GM21737 (cell line): ENCODE data around the gene FLYWCH1.
"Not testable (repeated sequence)": the region's sequence is repeated elsewhere in the genome, so short reads cannot be mapped to it uniquely, and the experiment has no call there.

Source experiments
- ATAC-seq: cut with Tn5 transposase; IDR thresholded peaks from one replicate; pipeline ENCODE4 v1.9.1; 2021; ENCODE audit warnings: mild to moderate bottlenecking, moderate library complexity; ENCODE audit not compliant: unreplicated experiment

The FLYWCH1 gene

DNA sequence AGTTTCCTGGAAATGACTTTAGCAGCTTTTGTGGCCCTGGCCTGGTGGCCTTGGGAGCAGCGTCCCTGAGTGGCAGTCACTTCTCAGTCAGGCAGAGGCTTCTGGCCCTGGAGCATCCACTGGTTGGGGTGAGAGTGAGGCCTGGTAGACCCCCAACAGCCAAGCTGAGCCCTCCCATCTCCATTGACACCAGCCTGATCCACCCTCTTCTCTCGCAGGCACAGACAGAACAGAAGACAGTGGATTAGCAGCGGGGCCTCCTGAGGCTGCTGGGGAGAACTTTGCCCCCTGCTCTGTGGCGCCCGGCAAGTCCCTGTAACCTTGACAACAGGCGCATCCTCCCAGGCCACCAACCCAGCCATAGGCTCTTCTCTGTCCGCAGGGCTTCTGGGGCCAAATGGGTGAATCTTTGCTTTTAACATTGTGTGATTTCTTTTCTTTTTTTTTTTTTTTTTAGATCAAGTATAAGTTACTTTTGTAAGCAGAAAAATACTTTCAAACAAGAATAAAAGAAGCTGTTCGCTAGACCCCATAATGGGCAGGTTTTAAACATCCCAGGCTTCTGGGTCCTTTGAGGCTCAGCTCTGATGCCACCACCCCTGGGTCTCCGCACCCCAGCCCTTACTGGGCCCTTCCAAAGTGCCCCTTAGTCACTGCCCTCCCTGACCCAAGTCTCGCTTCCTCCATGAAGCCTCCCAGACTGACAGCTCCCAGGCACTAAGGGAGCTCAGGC, 12.7 kb upstream of the FLYWCH1 start:
- no peak for ATAC-seq

DNA sequence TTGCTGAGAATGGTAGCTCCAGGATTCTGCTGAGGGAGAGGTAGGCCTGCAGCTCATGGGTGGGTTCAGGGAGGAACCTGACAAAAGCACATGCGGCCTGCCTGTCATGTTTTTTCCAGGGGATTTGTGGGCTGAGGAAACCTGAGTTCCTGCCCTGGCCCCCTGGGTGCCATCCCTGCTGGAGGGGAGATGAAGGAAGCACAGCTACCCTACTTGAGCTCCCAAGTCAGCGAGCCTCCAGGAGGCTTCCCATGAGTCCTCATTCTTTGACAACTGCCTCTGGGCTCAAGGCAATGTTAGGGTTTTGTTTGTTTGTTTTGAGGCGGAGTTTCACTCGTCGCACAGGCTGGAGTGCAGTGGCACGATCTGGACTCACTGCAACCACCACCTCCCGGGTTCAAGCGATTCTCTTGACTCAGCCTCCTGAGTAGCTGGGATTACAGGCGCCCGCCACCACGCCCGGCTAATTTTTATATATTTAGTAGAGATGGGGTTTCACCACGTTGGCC, 12.1 kb upstream of the FLYWCH1 start:
- no peak for ATAC-seq

DNA sequence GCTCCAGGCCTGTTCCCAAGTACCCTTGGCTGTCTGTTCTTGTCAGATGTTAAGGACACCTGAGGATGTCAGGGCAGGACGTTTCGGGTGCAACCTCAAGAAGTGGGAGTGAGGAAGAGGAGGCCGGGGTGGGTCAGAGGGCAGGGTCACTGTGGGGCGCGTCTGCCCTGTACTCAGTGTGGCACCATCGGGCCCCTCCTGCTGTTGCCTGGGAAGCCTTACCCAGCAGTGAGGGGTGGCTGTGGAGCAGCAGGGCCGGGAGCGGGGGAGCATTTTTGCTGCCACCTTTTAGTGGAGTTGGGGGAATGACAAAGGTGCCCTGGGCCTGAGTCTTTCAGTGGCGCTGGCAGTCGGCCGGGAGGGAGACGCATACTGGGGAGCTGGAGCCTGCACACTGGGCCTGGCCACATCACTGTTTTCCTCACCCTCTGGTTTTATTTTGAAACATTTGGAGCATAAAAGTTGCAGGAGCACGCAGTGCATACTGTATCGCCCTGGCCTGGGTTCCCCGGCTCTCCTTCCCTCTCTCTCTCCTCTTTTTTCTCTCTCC, 11.1 kb upstream of the FLYWCH1 start:
- no peak for ATAC-seq

DNA sequence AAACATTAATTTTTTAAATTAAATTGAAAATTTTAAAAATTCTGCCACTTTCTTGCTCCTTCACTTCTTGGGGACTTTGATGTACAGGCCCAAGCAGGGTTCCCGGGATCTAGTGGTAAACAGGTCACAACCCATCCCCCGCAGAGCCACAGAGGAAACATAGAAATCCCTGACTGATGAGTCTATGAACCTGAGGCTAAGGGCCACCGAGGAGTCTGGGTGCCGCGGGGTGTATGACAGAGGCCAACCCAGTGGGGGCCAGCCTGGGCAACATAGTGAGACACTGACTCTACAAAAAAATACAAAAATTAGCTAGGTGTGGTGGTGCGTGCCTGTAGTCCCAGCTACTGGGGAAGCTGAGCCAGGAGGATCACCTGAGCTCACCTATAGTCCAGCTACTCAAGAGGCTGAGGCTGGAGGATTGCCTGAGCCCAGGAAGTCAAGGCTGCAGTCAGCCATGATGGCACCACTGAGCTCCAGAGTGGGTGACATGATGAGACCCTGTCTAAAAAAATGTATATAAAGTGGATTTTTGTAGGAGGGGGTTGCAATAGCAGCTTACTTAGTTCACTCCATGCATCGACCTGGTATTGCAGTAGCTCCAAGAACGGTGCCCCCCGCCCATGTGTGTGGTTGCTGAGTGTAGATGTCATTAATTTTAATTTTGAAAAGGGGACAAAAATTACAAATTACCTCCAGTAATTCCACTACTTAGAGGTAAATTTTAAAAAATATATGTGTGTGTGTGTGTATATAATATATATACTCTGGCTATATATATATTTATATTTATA, 9.2 kb upstream of the FLYWCH1 start:
- no peak for ATAC-seq

DNA sequence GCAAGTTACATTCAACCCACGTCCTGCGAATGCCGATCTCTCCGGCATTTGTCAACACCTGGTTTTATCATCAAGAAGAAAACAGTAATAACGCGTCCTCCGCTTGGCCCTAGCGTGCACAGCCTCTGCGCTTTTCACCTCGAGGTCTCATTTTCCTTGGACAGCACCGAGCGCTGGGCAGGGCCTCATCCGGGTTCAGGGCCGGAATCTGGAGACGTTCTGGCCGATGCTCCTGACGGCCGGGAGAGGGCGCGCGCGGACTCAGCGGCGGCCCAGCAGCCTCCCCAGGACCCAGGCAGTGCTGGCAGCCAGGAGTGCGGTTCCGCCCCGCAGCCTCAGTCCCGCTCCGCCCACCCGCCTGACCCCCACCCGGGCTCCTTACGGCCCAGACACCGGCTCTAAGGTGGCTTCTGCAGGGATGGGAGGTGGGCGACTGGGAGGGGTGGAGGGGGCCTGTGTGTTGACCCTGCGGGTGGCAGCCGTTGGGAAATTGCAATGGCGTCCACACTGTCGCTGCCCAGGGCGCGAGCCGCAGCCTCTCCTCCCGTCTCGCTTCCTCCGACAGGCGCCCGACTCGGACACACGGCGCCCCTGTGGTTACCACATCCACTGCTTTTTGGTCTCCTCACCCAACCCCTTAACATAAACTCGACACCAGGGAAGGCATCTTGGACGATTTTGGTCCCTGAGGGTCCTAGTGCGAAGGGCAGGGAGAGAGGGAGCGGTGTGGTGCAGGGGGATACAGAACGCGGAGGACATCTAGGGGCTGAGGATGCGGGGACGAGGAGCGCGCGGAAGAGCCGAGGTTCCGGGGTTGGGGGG, 7.4 kb upstream of the FLYWCH1 start:
- ATAC-seq = peak; percentile 47

DNA sequence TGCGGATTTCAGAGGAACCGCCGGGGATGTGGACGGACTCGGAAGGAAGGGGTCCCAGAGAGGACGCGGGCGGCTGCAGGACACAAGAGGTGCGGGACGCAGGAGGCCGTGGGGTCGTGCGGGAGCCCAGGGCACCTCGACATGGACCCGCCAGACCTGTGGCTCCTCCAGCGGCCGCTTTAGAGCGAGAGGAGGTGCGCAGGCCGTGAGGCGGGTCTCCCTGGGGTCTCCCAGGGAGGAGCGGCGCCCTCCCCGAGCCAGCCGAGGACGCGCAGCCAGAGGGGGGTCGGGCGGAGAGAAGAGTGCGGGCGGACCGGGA, 6.8 kb upstream of the FLYWCH1 start:
- peak; percentile 10 for ATAC-seq

DNA sequence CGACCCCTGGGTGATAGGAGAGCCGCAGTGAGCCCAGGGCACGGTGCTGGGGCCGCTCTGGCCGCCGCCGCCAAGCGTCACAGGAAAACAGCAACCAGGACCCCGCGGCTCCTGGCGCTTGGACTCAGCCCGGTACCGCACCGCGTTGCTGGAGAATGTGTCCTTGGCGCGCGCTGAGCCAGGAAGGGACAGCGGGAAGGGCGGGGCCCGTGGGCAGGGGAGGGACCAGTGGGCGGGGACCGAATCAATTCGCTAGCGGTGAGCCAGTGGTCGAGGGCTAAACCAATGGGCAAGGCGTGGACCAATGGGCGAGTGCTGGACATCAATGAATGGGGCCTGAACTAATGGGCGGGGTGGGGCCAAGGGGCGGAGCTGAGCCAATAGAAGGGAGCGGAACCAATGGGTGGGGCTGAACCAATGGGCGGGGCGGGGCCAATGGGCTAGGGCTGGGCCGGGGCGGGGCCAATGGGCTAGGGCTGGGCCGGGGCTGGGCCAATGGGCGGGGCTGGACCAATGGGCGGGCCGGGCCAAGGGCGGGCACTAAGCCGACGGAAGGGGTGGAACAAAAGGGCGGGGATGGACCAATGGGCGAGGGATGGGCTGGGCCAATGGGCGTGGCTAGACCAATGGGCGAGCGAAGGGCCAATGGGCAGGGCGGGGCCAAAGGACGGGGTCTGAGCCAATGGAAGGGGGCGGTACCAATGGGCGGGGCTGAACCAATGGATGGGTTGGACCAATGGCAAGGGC, 6.3 kb upstream of the FLYWCH1 start:
- ATAC-seq = peak; percentile 65

DNA sequence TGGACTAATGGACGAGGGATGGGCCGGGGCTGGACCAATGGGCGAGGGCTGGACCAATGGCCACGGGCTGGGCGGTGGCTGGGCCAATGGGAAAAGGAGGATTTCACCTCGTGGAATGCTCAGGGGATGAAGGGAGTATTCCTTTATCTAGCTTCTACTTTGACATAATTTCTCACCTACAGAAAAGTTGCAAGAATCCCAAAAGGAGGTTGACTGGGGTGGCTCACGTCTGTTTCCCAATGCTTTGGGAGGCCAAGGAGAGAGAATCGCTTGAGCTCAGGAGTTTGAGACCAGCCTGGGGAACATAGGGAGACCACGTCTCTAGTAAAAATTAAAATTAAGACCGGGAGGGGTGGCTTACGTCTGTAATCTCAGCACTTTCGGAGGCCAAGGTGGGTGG, 5.7 kb upstream of the FLYWCH1 start:
- no peak for ATAC-seq

DNA sequence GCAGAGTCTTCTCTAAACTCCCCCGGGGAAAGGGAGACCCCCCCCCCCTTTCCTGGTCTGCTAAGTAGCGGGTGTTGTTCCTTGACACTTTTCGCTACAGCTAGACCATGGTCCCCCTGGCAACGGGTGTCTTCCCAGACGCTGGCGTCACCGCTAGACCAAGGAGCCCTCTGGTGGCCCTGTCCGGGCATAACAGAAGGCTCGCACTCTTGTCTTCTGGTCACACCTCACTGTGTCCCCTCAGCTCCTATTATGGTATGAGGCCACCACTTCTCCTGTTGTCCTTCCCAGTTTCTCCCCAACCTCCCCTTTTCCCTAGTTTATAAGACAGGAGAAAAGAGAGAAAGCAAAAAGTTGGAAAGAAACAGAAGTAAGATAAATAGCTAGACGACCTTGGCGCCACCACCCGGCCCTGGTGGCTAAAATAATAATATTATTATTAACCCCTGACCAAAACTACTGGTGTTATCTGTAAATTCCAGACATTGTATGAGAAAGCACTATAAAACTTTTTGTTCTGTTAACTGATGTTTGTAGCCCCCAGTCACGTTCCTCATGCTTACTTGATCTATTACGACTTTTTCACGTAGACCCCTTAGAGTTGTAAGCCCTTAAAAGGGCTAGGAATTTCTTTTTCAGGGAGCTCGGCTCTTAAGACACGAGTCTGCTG, 4.5 kb upstream of the FLYWCH1 start:
- ATAC-seq = not testable (repeated sequence)

DNA sequence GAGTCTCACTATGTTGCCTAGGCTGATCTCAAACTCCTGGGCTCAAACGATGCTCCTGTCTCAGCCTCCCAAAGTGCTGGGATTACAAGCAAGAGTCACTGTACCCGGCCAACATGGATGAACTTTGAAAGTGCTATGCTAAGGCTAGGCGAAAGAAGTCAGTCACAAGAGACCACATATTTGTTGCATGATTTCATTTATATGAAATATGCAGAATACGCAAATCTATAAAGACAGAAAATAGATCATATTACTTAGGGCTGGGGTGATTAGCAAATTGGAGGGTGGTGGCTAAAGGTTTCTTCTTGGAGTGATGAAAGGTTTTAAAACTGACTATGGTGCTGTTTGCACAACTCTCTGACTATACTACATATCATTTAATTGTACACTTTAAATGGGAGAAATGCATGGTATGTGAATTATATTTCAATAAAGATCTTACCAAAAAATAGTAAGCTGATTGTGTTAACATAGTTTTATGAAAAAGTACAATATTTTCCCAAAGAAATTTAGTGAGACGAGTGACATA, 1.2 kb upstream of the FLYWCH1 start:
- no peak for ATAC-seq

DNA sequence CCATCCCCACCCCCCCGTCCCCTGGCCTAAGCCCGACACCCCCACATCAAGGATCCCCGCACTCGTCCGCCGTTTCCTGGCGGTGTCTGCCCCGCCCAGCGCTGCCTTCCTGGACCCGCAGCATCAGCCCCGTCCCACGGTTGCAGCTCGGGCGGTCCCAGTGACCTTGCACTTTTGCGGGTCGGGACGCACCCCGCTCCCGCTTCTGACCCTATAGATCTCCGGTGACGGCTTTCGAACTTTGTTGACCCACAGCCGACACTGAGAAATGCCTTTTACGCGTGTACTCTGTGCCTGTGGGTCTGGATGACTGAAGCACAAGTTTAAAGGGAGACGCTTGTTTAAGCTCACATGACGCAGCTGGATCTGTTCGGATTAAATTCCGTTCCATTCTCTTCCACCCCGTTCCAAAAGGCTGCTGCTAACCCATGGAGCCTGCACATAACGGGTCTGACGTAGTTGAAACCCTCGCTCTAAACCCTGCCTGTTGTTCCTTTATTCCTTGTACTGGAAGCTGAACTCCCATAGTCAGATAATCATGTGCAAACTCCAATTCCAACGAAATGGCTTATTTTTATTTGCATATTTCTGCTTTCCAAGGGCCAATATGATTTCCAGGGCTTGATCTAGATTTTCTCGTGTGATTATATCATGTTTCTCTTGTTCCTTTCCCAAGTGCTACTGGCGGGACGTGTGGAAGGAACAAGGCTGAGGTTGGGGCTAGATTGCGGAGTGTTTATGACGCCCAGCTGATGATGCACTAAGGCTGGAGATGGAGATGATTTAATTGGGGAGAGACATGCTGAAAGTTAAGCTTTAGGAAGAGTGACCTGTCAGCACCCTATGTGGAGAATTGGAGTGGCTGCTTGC, 834 bp downstream of the FLYWCH1 start:
- peak; percentile 15 for ATAC-seq

DNA sequence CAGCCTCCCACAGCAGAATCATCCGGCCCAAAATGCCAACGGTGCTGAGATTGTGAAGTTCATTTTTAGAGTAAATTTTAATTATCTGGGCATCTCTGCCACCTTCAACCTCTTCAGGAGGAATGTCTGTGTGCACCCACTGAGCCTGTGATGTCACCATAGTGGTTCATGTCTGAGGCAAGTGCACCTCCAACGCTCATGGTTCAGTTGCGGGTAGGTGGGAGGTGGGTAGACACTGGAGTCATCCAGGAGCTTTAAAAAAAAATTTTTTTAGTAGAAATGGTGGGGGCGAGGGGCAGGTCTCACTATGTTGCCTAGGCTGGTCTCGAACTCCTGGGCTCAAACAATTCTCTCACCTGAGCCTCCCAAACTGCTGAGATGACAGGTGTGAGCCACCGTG, 1.9 kb downstream of the FLYWCH1 start:
- no peak for ATAC-seq

DNA sequence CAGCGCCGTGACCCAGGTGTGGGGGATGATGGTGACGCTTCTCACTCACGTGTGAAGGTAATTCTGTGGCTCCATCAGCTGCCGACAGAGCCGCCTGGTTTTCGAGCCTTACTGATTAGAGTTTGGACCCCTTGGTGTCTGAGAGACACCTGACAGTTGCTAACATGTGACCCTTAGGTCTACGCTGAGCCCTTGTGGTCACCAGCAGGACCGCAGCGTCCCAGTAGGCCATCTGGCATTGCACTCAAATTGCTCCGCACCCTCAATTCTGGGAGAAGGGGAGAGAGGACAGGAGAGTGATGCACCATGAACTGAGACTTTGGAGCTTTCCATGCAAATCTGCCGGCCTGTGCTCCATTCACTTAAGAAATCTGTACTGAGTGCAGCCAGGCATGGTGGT, 2.5 kb downstream of the FLYWCH1 start:
- no peak for ATAC-seq

DNA sequence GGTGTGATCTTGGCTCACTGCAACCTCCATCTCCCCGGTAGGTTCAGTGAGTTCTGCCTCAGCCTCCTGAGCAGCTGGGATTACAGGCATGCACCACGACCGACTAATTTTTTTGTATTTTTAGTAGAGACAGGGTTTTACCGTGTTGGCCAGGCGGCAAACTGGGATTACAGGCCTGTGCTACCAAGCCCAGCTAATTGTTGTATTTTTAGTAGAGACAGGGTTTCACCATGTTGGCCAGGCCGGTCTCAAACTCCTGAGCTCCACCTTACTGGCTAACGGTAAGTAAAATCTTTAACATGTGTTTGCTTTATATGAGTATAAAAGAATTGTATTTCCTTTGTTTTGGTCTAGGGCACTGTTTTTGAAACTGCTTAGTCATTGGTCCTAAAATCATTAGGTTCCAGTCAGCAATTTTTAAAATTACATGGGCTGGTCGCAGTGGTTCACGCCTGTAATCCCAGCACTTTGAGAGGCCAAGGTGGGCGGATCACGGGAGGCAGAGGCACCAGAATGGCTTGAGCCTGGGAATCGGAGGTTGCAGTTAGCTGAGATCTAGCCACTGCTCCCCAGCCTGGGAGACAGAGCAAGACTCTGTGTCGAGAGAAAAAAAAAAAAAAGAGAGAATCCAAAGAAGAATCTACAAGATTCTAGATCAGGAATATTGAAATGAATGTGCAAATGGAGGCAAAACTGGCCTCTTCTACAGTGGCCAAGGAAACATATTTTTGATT, 3.6 kb downstream of the FLYWCH1 start:
- no peak for ATAC-seq

DNA sequence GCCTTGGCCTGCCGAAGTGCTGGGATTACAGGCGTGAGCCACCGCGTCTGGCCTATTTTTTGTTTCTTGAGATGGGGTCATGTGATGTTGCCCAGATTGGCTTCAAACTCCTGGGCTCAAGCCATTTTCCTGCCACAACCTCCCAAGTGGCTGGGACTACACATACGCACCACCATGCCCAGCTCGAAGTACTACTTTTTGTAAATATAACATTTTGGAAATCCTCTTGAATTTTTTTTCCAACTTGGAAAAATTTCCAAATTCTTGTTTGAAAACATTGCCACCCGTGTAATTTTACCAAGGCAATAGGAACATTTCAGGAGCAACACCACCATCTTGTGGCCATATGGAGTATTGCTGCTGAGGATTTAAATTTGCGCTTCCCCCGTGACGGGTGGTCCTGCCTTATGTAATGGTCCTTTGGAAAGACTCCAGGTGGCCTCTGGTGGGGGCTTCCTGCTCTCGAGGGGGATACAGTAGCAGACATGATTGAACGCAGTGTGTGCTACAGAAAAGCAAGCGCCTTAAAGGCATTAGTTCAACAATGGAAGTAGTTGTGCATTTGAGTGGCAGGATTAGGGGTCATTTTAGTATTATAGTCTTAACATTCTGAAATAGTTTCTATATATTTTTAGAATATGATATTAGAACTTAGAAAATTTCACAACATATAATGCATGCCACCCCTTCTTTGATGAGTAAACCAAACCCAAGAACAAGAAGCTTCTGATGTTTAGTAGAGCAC, 8.0 kb downstream of the FLYWCH1 start:
- no peak for ATAC-seq

DNA sequence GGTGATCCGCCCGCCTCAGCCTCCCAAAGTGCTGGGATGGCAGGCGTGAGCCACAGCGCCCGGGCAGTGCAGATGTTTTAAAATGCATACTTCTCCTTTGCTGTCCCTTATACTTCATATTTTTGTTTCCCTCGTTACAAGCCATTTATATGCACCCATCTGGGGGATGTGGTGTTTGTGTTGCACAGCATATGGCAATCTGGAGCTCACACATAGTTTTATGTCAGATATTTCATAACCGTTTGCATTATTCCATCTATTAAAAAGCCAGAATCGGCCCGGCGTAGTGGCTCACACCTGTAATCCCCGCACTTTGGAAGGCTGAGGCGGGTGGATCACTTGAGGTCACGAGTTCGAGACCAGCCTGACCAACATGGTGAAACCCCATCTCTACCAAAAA, 11.8 kb downstream of the FLYWCH1 start:
- ATAC-seq = no peak
